Measurements from ENCODE around the gene MPHOSPH6.
A peak's percentile ranks its signal among the peaks of the same experiment; 100 is the strongest.
"Not testable (repeated sequence)": the region's sequence is repeated elsewhere in the genome, so short reads cannot be mapped to it uniquely, and the experiment has no call there.

Gene MPHOSPH6

GRCh38 chr16:82169861-82170845 is at the start of gene MPHOSPH6:
TSS of gene MPHOSPH6 (minus strand) at chr16:82170224. CDS start at chr16:82170175, 49 bp downstream.
- DNase-seq (ENCODE audit: low read depth) = peak; percentile 89

- DNase-seq (ENCODE audit: low read depth) = no peak
These were observed 49.3 kb upstream of the MPHOSPH6 start for GRCh38 chr16:82219298-82219697.

GRCh38 chr16:82209314-82209713 is 39.3 kb upstream of the MPHOSPH6 start:
- DNase-seq (ENCODE audit: low read depth) = not testable (repeated sequence)

GRCh38 chr16:82203198-82203597 is 33.2 kb upstream of the MPHOSPH6 start:
- DNase-seq (ENCODE audit: low read depth) = no peak

GRCh38 chr16:82201926-82202325 is 31.9 kb upstream of the MPHOSPH6 start:
- DNase-seq (ENCODE audit: low read depth) = no peak

- DNase-seq (ENCODE audit: low read depth) = no peak
These were observed 31.3 kb upstream of the MPHOSPH6 start for GRCh38 chr16:82201351-82201750.

GRCh38 chr16:82199209-82199608 is 29.2 kb upstream of the MPHOSPH6 start:
- no peak for DNase-seq (ENCODE audit: low read depth)

- DNase-seq (ENCODE audit: low read depth) = no peak
These were observed 27.7 kb upstream of the MPHOSPH6 start for GRCh38 chr16:82197540-82198240.

GRCh38 chr16:82195917-82196494 is 26.0 kb upstream of the MPHOSPH6 start:
- DNase-seq (ENCODE audit: low read depth) = no peak

GRCh38 chr16:82194086-82194485 is 24.1 kb upstream of the MPHOSPH6 start:
- DNase-seq (ENCODE audit: low read depth) = no peak

- DNase-seq (ENCODE audit: low read depth) = no peak
These were observed 22.6 kb upstream of the MPHOSPH6 start for GRCh38 chr16:82192665-82193064.

GRCh38 chr16:82190386-82190785 is 20.4 kb upstream of the MPHOSPH6 start:
- no peak for DNase-seq (ENCODE audit: low read depth)

- DNase-seq (ENCODE audit: low read depth) = no peak
These were observed 17.8 kb upstream of the MPHOSPH6 start for GRCh38 chr16:82187829-82188228.

- no peak for DNase-seq (ENCODE audit: low read depth)
These were observed 15.0 kb upstream of the MPHOSPH6 start for GRCh38 chr16:82185012-82185411.

GRCh38 chr16:82184213-82184612 is 14.2 kb upstream of the MPHOSPH6 start:
- no peak for DNase-seq (ENCODE audit: low read depth)

GRCh38 chr16:82183004-82183397 is 13.0 kb upstream of the MPHOSPH6 start:
- no peak for DNase-seq (ENCODE audit: low read depth)

GRCh38 chr16:82182266-82183003 is 12.4 kb upstream of the MPHOSPH6 start:
- no peak for DNase-seq (ENCODE audit: low read depth)

GRCh38 chr16:82181461-82182185 is 11.6 kb upstream of the MPHOSPH6 start:
- DNase-seq (ENCODE audit: low read depth) = no peak

- DNase-seq (ENCODE audit: low read depth) = no peak
These were observed 8.3 kb upstream of the MPHOSPH6 start for GRCh38 chr16:82178352-82178751.

GRCh38 chr16:82177555-82177954 is 7.5 kb upstream of the MPHOSPH6 start:
- DNase-seq (ENCODE audit: low read depth) = no peak

GRCh38 chr16:82176204-82176603 is 6.2 kb upstream of the MPHOSPH6 start:
- DNase-seq (ENCODE audit: low read depth) = no peak

Data from stimulated activated CD8-positive, alpha-beta memory T cell treated with anti-CD3 and anti-CD28 coated beads, Interleukin-4, amount 100 ng/mL, for 24 hours (primary cell).